ENCODE results near the gene FCAMR. TPM values are rescaled to one million over a fixed set of nuclear protein-coding genes. Genes with fewer than 3 reads are reported as not detected.

FCAMR gene
- total and polyA plus RNA-seq, 2 donors (not counting 3 experiments of a cell fraction or from before 2014, with no cell fraction given): not detected

GRCh38 chr1:206930210-206930798 lies 40.0 kb downstream of the FCAMR start:
- Histone ChIP-seq H2AFZ (ENCODE audit: low read depth, low read length) (no peak overlapping the region), H3K79me2 (ENCODE audit: control insufficient read depth, insufficient read depth, low read length) (no peaks in the 10 kb centered on the region), H3K36me3 (ENCODE audit: control insufficient read depth in 2 of 2, extremely low read depth in 1 of 2, insufficient read depth in 2 of 2, low read length in 2 of 2) (no peaks in the 10 kb centered on the region), H3K9me1 (replicated peaks; ENCODE audit: control insufficient read depth, extremely low read depth, insufficient read depth, low read length) (no peaks in the 10 kb centered on the region), H3K4me3 (replicated peaks in 1 of 3; ENCODE audit: insufficient read depth in 1 of 3, low read depth in 1 of 3, low read length in 3 of 3) (no peak overlapping the region), H3K4me1 (ENCODE audit: control insufficient read depth, extremely low read depth, insufficient read depth, low read length) (no peaks in the 10 kb centered on the region), H3K9me3 (replicated peaks; ENCODE audit: control insufficient read depth, insufficient read depth, low read length) (no peaks in the 10 kb centered on the region), H3K4me2 (ENCODE audit: insufficient read depth, low read length) (no peak overlapping the region), H3K27ac (ENCODE audit: insufficient read depth, low read depth, low read length) (no peak overlapping the region), H3K27me3 (ENCODE audit: control insufficient read depth in 2 of 2, insufficient read depth in 2 of 2, low read length in 2 of 2) (no peaks in the 10 kb centered on the region), H4K20me1 (replicated peaks; ENCODE audit: control insufficient read depth, extremely low read depth, insufficient read depth, low read length) (no peaks in the 10 kb centered on the region), H3K9ac (replicated peaks; ENCODE audit: extremely low read depth, insufficient read depth, low read length) (no peak overlapping the region)
- no peak for TF ChIP-seq FOS (IDR thresholded peaks at IDR 0.05; ENCODE audit: borderline replicate concordance, insufficient read depth, low read length)
- no peak for TF ChIP-seq CTCF (IDR thresholded peaks at IDR 0.05; ENCODE audit: extremely low read depth in 1 of 2, insufficient read depth in 1 of 2, low read depth in 1 of 2, low read length in 2 of 2)
- TF ChIP-seq EZH2 (IDR thresholded peaks at IDR 0.05; ENCODE audit: borderline replicate concordance, low read depth, low read length, severe bottlenecking): no peak
- TF ChIP-seq MYC (IDR thresholded peaks at IDR 0.05; ENCODE audit: low read depth, low read length): no peak
- TF ChIP-seq POLR2AphosphoS5 (IDR thresholded peaks at IDR 0.05; ENCODE audit: insufficient read depth, low read depth, low read length): no peak
- TF ChIP-seq JUN (IDR thresholded peaks at IDR 0.05; ENCODE audit: borderline replicate concordance, insufficient read depth, insufficient read length, low read depth): no peak
- TF ChIP-seq POLR2A (IDR thresholded peaks at IDR 0.05; ENCODE audit: low read depth, low read length): no peak
- TF ChIP-seq GATA2 (IDR thresholded peaks at IDR 0.05; ENCODE audit: insufficient read depth, insufficient read length, low read depth, low read length): no peak
- TF ChIP-seq MAX (IDR thresholded peaks at IDR 0.05; ENCODE audit: insufficient read depth, insufficient read length): no peak
- FAIRE-seq: no peak
- POLR2A ChIA-PET: no interaction called here
- intact Hi-C loops (cut with micrococcal nuclease) (no loop called here), dilution Hi-C loops (cut with MboI; ENCODE audit: extremely low pct_ligation_motif_present, low sequenced_read_pairs) (no loop called here)
- DNase-seq (ENCODE audit: low read depth, low spot score): no peak
- CTCF ChIA-PET: interaction anchor here (1.2 to 1.6 kb wide), 2 partner anchors 11 to 18 kb away, joined by 3 read pairs; no protein-coding TSS in a partner anchor
- BruUV-seq (replicated peaks): no TSS peak

All from endothelial cell of umbilical vein (primary cell).